Heart right ventricle (tissue), 16 donors: ENCODE data around the gene MSLN. TPM values are rescaled to one million over a fixed set of nuclear protein-coding genes. Genes with fewer than 3 reads are reported as not detected.

Source experiments
- ATAC-seq, 8 donors: fragments of 200-7000 bp; cut with Tn5 transposase; one replicate each; pipeline ENCODE4 v1.9.1; 2020; ENCODE audit warnings: mild to moderate bottlenecking in 8 of 8, moderate library complexity in 8 of 8, moderate number of reproducible peaks in 1 of 8
- DNase-seq, 2 donors: peaks; one replicate each; pipeline ENCODE4 v3.0.0-alpha.2; 2020
- H3K27ac ChIP-seq, 10 donors: fragments of 200-600 bp; sonication (generic) in 2 of 10; one replicate each; pipeline versions ENCODE4 v1.5.0 to v1.8.0; 2020 to 2022; ENCODE audit warnings: mild to moderate bottlenecking in 3 of 10
- H3K27me3 ChIP-seq, 7 donors: fragments of 200-600 bp; one replicate each; pipeline ENCODE4 v1.8.0; 2021 to 2022; ENCODE audit warnings: mild to moderate bottlenecking in 2 of 7
- H3K36me3 ChIP-seq, 9 donors: fragments of 200-600 bp; sonication (generic) in 1 of 9; one replicate each; pipeline versions ENCODE4 v1.5.0 to v1.8.0; 2020 to 2022; ENCODE audit warnings: mild to moderate bottlenecking in 2 of 9
- H3K4me1 ChIP-seq, 9 donors: fragments of 200-600 bp; sonication (generic) in 1 of 9; one replicate each; pipeline versions ENCODE4 v1.5.0 to v1.8.0; 2020 to 2022; ENCODE audit warnings: mild to moderate bottlenecking in 4 of 9
- H3K4me3 ChIP-seq, 10 donors: fragments of 200-600 bp; sonication (generic) in 2 of 10; one replicate each; pipeline versions ENCODE4 v1.5.0 to v1.8.0; 2020 to 2022; ENCODE audit warnings: mild to moderate bottlenecking in 7 of 10, moderate library complexity in 2 of 10
- H3K9me3 ChIP-seq, 11 donors: fragments of 200-600 bp in 10 of 11; sonication (generic) in 2 of 11; one replicate each; pipeline versions ENCODE4 v1.5.0 to v1.8.0; 2013 to 2022; ENCODE audit warnings: mild to moderate bottlenecking in 2 of 11, control low read depth in 1 of 11, moderate library complexity in 1 of 11
- CTCF ChIP-seq, 9 donors: fragments of 200-600 bp; sonication (generic) in 2 of 9; IDR thresholded peaks; one replicate each; pipeline versions ENCODE4 v1.5.0 to v1.8.0; 2021 to 2022; ENCODE audit warnings: antibody characterized with exemption in 9 of 9, mild to moderate bottlenecking in 5 of 9, moderate library complexity in 1 of 9
- WGBS, 2 donors: extraction: QIAGEN DNeasy Blood & Tissue Kit; methylation state at CpG; one replicate each; pipeline ENCODE4 v1.1.7; 2013; ENCODE audit warnings: inconsistent platforms in 1 of 2; 5-methylcytosine and 5-hydroxymethylcytosine counted together
- intact Hi-C, 10 donors: fragments of 100-400 bp; cut with DNase I; formaldehyde crosslinking; loops; one replicate each; pipeline versions ENCODE4 v1.11.1 to v1.14.2; 2022
- polyA plus RNA-seq, 2 donors: library from polyadenylated mRNA; stranded (reverse); fragments of 200-250 nt; gene quantifications; one replicate each; pipeline ENCODE4 v1.2.3, GENCODE V29; 2013
- total RNA-seq, 10 donors: library from RNA; stranded (reverse); fragmentation: NEBNext Ultra II Directional in 3 of 10; extraction: Animal tissue kit (Norgen Biotek cat#: 25700) in 3 of 10; gene quantifications; one replicate each; pipeline versions ENCODE4 v1.2.1 to v1.2.4, GENCODE V29; 2021 to 2023
- donor health status: Arrhythmogenic right ventricular cardiomyopathy.
- donor health status: ischemic (EF 13 %, LVEDD 7.1; RV severe dilation, severe dysfunction).
- donor health status: healthy with polysubstance abuse.
- donor health status: DM: no; HTN: yes; CAD: no.
- donor health status: DM: no; HTN: no; CAD: no.
- donor health status: ischemic (EF 25% LVEDD 6.9; RV normal size, moderate dysfunction).
- donor health status: ischemic (EF 25% LVEDD 5.7; RV mildly dilated, moderate dysfunction).
- donor health status: healthy.
- donor health status: DM: yes; HTN: yes; CAD: no.
- donor health status: Ischemic cardiomyopathy.
- donor health status: ischemic (EF 35%, LVEDD 5.7; RV mildly dilated, moderate dysfunction).
- donor health status: nonischemic (EF 11% LVEDD 7.7; RV severe dilation, severe dysfunction).
- donor health status: DM: yes; HTN: yes; CAD: no.
- donor health status: PGD.
- donor health status: ischemic (EF 29% LVEDD 5.4; RV normal size, mild dysfunction).
- donor health status: nonischemic (EF 23%, LVEDD 6.1; RV moderate dilation, normal function).

Gene MSLN
- total and polyA plus RNA-seq, 12 donors: 0.09 to 4.0 (median 0.28) TPM; not detected in 8

- no peak for TF ChIP-seq CTCF (IDR thresholded peaks at IDR 0.05)
- WGBS, 2 donors: 29 to 37% methylated on average over 19 of the region's 19 CpGs
- Histone ChIP-seq H3K9me3 (peaks cover 0 to 5% (median 0%) of the 10 kb centered on the region in 11 donors), H3K27me3 (peaks cover 0 to 21% (median 17%) of the 10 kb centered on the region in 7 donors), H3K36me3 (no peaks in the 10 kb centered on the region), H3K27ac (peak overlapping the region in 9 of 10 donors; percentile 91 to 99 (median 93)), H3K4me1 (peaks cover 0 to 25% (median 19%) of the 10 kb centered on the region in 9 donors), H3K4me3 (peak overlapping the region; percentile 66 to 99 (median 84))
- ATAC-seq (peak in 1 of 8 donors; percentile 3), DNase-seq (no peak)
- intact Hi-C loops: loop anchor here in 1 of 10 donors (10.0 kb wide), 1 partner anchor 397 kb away; no protein-coding TSS in a partner anchor
These were observed 47.5 kb downstream of the MSLN start for GRCh38 chr16:808085-808386.

- peak; percentile 31 to 75 (median 67) for TF ChIP-seq CTCF (IDR thresholded peaks at IDR 0.05)
- peaks cover 0 to 5% (median 0%) of the 10 kb centered on the region in 11 donors for H3K9me3 ChIP-seq
- peak in 1 of 2 donors; percentile 60 for DNase-seq
- intact Hi-C loops: loop anchor here in 8 of 10 donors (1.0 to 10.0 kb wide), 6 partner anchors 239 to 381 kb away; partner anchors contain the start of gene C1QTNF8 (in 1 of the 8)
- H3K27me3 ChIP-seq: peaks cover 7 to 69% (median 63%) of the 10 kb centered on the region in 7 donors
- no peak overlapping the region for H3K27ac ChIP-seq
- WGBS, 2 donors: 9 to 10% methylated on average over 64 to 67 of the region's 67 CpGs
- H3K4me1 ChIP-seq: peaks cover 0 to 16% (median 5%) of the 10 kb centered on the region in 9 donors
- ATAC-seq: peak; percentile 51 to 83 (median 67)
- peak overlapping the region in 7 of 10 donors; percentile 12 to 34 (median 23) for H3K4me3 ChIP-seq
- H3K36me3 ChIP-seq: no peaks in the 10 kb centered on the region
These were observed 52.8 kb downstream of the MSLN start for GRCh38 chr16:813204-813915.

GRCh38 chr16:813916-814412, 53.4 kb downstream of the MSLN start:
- Histone ChIP-seq H3K4me3 (peak overlapping the region in 4 of 10 donors; percentile 12 to 34 (median 26)), H3K27me3 (peaks cover 7 to 75% (median 69%) of the 10 kb centered on the region in 7 donors), H3K36me3 (no peaks in the 10 kb centered on the region), H3K4me1 (peaks cover 0 to 12% (median 0%) of the 10 kb centered on the region in 9 donors), H3K27ac (no peak overlapping the region), H3K9me3 (peaks cover 0 to 5% (median 0%) of the 10 kb centered on the region in 11 donors)
- ATAC-seq (no peak), DNase-seq (no peak)
- WGBS, 2 donors: 61 to 68% methylated on average over 22 of the region's 22 CpGs
- intact Hi-C loops: loop anchor here (1.0 to 10.0 kb wide), 6 partner anchors 238 to 381 kb away; partner anchors contain the start of gene C1QTNF8 (in 1 of the 10)
- no peak for TF ChIP-seq CTCF (IDR thresholded peaks at IDR 0.05)

- H3K27ac ChIP-seq: no peak overlapping the region
- no peak for TF ChIP-seq CTCF (IDR thresholded peaks at IDR 0.05)
- H3K9me3 ChIP-seq: peaks cover 0 to 5% (median 0%) of the 10 kb centered on the region in 11 donors
- intact Hi-C loops: loop anchor here in 5 of 10 donors (2.0 to 10.0 kb wide), 3 partner anchors 237 to 380 kb away; no protein-coding TSS in a partner anchor
- no peak overlapping the region for H3K4me3 ChIP-seq
- H3K27me3 ChIP-seq: peaks cover 7 to 85% (median 77%) of the 10 kb centered on the region in 7 donors
- ATAC-seq (no peak), DNase-seq (no peak)
- peaks cover 0 to 12% (median 0%) of the 10 kb centered on the region in 9 donors for H3K4me1 ChIP-seq
- 80 to 81% methylated on average over 9 of the region's 9 CpGs for WGBS, 2 donors
- no peaks in the 10 kb centered on the region for H3K36me3 ChIP-seq
These were observed 54.4 kb downstream of the MSLN start for GRCh38 chr16:814974-815373.
